Activated naive CD4-positive, alpha-beta T cell treated with Interleukin-2 at 50 U/mL for 16 hours (primary cell): ENCODE measurements around the gene CHRNA7.

Experiments used
- DNase-seq: peaks from one replicate; pipeline ENCODE4 v3.0.0-alpha.2; 2020

Gene CHRNA7

DNA sequence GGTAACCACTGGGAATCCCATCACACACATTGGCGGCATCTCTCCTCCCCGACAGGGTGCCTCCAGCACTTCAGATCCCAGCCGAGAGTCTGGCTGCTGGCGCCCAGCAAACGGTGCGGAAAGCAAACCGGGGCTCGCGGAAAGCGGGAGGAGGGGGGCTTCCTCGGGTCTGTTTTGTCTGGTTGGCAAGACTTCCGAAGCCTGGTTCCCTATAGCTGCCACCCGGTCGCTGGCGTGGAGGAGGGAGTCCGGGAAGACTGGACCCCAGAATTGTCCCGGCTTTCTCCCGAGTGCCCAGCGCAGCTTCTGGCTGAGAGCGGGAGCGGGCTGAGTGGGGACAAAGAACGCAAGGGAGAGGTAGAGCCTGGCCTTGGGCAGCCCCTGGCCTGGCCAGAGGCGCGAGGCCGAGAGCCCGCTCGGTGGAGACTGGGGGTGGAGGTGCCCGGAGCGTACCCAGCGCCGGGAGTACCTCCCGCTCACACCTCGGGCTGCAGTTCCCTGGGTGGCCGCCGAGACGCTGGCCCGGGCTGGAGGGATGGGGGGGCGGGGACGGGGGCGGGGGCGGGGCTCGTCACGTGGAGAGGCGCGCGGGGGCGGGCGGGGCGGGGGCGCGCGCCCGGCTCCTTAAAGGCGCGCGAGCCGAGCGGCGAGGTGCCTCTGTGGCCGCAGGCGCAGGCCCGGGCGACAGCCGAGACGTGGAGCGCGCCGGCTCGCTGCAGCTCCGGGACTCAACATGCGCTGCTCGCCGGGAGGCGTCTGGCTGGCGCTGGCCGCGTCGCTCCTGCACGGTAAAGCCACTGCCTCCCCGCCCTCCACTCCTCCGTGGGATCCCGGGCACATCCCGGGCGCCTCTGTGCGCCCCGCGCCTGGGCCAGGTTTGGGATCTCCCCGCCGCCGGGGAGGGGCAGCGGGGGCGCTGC lies at the start of gene CHRNA7:
CHRNA7 (plus strand) TSS at position 654 of the 920 bp plus-strand sequence; CDS start at position 734, 80 bp downstream.
- DNase-seq: no peak

DNA sequence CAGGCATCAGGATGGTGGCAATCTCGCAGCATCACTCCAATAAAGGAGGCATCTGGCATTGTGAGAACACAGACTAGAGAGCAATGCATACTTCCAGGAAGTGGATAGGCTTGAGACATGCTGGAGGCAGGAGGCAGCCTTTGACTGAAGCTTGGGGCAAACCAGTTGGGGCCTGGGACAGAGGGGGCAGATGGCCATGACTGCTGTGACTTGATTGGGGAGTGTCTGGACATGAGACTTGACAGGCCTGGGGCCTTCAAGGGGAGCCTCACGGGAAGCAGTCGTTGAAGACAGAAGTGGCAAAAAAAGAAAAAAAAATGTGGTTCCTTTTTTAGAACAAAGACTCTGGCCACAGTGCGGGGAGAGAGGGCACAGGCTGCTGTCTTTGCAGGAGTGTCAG lies 44.7 kb upstream of the CHRNA7 start:
- no peak for DNase-seq

DNA sequence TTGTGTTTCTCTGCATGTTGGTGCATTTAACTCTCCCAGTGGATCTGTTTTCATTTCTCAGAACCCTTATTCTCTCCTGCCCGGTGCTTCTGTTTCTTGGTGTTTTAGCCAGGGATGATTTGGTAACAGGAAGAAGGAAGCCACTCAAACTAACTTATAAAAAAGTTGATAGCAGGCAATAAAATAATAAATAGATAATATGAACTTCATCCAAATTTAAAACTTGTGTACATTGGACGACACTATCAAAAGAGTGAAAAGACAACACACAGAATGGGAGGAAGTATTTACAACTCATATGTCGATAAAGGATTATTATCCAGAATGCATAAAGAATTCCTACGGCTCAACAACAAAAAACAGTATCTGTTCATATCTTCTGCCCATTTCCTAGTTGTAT lies 37.3 kb upstream of the CHRNA7 start:
- no peak for DNase-seq

DNA sequence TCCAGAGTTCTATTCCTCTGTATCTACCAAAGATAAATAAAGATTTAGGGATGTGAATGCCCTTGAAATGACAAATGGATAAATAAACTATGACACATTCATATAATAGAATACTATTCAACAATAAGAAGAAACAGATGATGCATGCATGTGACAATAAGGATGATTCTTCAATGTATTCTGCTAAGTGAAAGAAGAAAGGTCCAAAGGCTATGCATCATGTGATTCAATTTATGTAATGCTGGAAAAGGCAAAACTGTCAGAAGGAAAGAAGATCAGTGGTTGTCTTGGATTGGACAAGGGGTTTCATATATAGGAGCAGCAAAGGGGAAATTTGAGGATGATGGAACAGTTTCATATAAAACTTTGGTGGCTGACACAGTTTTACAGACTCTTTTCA lies 32.6 kb upstream of the CHRNA7 start:
- DNase-seq: no peak

DNA sequence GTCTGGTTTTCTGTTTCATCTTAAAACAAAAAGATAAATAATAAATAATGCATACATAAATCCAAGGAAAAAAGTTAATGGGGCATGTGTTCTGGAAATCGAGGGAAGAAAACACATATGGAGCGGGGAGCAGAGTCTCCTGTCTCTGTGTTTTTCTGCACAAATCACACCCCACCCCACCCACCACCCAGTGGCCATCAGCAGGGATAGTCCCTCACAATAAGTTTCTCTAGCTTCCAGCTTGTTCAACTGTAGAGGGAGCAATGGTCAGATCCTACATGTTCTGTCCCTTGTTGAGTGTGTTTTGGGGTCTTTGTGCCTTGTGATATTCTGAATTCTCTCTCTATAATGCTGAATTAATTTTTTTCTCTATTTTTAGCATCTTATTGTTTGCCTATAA lies 26.8 kb upstream of the CHRNA7 start:
- no peak for DNase-seq

DNA sequence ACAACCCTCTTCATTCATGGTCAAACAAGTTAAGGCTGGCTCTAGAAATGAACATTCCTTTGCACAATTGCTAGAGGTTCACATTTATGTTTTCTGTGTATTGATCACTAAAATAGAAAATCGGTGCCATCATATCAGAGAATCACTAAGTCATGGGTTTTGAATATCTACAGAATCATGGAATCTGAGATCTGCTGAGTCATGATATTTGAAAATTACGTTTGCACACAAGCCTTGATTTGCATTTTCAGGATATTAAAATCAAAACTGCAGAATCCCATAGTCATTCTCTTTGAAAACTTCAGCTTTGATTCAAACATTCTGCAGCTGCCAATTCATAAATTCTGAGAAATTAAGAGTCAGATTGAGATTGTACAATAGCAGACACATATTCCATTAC lies 26.1 kb upstream of the CHRNA7 start:
- DNase-seq: no peak

DNA sequence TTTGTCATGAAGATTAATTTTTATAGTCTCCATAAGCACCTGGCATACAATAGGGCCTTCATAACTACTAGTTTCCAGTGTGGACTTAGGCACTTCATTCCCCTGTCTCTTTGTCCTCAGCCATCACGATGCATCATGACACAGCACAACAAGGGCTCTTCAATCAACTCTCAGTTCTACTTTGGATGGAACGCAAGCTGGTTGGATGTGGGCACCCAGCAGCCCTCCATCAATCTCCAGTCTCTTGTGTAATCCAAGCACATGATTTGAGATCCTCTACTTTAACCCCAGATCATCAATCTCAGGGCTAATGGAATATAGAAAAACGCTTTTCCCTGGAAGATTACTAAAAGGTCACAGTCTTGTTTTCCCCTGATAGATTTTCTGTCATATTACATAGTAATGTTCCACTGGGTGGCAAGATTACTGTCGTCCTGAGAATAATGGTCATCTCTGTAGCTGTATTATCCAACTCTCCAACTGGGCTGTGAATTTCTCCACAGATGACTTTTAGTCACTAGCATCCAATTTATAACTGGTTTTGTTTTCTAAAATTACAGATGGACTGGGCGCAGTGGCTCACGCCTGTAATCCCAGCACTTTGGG lies 22.9 kb upstream of the CHRNA7 start:
- DNase-seq: no peak

DNA sequence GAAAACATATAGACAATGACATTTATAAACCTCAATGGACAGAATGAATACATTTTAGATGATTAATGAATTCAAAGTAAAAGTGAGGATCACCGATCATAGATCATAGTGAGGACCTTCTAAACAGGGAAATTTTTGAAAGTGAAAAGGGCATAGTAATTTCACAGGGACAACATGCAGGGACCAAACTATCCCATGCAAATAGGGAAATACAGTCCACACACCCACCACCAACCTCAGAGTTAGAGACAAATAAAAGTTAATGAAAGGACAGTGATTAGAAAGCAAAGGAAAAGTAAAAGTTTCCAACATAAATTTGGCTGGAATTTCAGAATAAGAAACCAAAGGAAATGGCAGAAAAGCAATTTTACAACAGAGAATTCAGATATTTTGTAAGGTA lies 15.4 kb upstream of the CHRNA7 start:
- no peak for DNase-seq

DNA sequence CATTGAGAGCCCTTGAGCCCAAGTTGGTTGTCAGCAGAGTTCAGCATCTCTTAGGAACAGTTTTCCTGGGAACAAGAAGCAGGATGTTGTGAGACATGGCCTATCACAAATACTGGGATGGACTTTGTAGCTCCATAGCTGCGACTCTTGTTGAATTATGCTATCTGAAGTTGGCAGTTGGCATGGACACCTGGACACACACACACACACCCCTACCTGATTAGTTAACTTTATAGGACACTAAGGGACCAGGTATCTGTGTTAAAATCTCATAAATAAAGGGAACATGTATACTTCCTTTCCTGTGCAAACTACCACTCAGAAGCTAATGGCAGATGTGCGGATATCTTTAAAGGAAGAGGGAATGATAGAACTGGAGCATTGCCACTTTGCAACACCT lies 10.2 kb upstream of the CHRNA7 start:
- no peak for DNase-seq

DNA sequence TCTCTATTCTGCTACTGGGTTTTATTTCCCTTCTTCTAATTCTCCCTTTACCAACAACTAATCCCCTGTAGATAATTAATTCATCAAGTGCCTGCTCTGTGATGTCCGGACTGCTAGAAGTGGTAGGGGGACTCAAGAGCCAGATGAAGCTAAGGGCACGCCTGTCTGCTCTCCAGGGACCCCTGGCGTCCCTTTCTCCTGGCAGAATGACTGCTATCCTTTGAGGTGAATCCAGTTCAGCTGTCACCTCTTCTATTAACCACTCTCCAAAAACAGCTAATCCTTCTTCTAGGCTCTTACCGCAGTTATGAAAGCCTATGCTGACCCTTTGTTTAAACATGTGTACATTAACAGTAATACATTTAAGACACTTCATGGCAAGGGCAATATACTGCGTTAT lies 1.4 kb upstream of the CHRNA7 start:
- no peak for DNase-seq

DNA sequence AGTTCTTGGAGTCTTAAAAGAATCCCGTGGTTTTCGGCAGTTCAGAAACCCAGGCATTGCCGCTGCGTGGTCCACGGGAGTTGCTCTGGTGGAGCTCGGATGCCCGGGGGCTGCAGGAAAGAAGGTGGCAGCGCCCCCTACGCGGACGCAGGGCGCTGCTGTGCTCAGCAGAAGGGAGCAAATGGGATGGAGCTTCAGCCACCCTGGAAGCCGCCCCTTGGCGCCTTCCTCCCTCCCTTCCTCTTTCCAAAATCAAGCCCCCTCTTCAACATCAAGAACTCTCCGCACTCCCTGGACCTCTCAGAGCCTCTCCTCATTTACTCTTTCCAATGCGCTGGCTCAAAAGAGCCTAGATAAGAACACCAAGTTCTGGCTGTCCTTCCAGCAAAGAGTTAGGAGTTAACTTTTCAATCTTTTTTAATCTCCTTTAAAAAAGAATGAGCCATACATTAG lies 880 bp upstream of the CHRNA7 start:
- DNase-seq: no peak

DNA sequence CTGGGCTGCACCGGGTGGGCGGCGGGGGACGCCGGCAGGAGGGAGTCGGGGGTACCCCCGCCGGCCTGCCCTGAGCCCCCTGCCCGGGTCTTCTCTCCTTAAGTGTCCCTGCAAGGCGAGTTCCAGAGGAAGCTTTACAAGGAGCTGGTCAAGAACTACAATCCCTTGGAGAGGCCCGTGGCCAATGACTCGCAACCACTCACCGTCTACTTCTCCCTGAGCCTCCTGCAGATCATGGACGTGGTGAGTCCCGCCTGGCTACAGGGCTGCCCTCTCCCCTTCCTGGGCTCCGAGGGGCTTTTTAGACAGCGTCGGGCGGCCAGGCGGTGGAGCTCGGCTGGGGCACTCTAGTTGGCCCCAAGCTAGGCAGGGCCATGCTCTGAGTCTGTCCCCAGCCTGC lies 480 bp downstream of the CHRNA7 start:
- DNase-seq: no peak

DNA sequence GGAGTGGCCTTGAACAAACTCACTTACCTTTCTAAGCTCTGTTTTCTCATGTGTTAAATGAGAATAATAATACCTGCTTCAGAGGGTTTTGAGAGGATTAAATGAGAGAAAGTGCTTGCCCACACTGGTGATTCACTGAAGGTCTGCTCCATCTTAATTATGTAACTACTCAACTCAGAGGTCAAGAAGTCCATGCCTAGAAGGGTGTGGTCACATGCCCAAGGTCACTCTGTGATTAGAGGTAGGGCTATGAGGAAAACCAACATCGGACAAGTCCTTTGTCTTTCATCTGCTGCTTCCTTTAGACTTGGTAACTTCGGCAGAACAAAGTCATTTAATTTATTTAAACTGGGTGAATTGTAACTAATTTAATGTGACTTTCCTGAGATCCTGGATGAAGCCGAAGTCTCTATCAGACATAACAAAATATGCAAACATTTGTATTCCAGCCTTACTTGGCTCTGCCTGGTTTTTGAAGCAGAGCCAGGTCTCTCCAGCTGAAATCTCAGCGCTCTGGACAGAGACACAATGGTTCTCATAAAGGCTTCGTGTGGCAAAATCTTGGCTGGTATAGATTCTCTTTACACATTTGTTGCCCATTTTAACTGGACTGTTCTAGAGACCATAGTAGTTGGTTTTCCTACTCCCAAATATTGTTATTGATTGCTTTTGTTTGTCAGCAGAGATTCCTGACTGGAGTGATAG lies 3.0 kb downstream of the CHRNA7 start:
- no peak for DNase-seq

DNA sequence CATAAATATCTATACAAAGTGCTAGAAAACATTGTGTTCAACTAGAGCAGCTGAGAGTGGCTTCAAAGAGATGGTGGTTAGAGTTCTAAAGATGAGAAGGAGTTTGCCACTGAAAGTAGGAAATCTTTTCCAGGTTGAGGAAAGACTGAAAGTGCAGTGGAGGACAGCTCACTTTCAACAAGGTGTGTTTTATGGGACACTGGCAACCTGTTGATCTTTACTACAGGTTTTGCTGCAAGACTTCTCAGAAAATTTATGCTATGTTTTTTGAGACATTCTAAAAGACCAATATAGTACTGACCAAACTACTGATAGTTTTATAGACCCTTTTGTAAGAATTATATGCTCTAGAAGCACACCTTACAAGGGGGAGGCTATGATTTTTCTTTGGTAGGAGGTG lies 3.8 kb downstream of the CHRNA7 start:
- no peak for DNase-seq

DNA sequence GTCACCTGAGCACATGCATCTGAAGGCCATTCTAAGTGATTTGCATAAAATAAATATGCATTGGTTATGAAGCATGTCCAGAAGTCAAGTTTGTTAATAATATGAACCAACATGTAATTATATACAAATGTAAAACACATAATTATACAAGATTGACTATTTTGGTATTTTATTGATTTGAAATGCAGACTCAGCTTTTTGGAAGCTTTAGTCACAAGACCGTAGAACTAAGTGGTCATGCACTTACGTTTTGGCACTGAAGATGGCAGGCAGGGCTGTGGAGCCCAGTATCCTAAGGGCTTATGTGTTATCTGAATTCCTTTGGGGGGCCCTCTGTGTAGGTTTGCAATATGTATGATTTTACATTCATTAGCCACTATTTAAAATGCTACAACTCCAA lies 5.0 kb downstream of the CHRNA7 start:
- DNase-seq: no peak

DNA sequence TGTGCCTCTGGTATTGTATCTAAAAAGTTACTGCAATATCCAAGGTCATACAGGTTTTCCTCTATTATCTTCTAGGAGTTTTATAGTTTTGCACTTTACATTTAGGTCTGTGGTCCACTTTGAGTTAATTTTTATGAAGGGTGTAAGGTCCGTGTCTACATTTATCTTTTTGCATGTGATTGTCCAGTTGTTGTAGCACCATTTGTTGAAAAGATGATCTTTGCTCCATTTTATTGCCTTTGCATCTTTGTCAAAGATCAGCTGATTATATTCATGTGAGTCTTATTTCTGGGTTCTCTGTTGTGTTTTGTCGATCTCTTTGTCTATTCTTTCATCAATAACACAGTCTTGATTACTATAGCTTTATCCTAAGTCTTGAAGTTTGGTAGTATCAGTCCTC lies 6.7 kb downstream of the CHRNA7 start:
- no peak for DNase-seq

DNA sequence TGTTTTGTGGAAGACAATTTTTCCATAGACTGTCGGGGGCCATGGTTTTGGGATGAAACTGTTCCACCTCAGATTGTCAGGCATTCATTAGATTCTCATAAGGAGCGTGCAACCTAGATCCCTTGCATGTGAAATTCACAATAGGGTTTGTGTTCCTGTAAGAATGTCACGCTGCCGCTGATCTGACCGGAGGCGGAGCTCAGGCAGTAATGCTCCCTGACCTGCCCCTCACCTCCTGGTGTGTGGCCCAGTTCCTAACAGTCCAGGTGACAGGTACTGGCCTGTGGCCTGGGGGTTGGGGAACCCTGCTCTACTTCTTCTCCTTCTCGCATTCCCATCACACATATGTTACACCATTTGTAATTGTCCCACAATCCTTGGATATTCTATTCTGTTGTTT lies 11.0 kb downstream of the CHRNA7 start:
- DNase-seq: no peak

DNA sequence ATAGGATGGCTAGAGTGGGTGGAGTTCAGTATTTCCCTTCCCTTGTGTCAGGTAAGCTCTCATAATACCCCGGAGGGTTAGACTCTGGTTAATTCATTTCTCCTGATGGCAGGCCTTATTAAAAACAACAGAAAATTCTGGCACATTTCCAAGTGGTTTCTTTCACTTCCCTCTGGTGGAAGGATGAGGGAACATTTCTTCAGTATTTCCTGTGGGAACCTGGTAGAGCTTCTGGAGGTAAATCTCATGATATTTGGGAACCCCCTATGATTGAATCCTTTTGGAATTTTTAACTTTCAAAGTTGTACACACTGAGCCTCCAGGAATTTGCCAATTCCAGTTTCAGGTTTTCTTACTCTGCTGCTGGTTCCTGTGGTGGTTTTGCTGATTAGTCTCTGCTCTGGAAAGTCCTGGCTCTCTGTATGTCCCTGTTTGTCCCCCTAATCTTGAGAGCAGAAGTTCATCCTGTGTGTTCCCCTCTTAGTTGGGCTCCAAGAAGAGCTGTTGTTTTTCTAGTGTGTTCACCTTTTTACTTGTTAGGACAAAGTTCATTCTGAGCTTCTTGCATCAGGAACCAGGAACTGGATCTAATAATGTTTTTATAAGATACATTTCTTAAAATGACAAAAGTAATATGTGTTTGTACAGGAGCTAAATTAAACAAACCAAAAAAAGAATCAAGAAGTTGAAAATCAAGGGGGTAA lies 12.1 kb downstream of the CHRNA7 start:
- DNase-seq: no peak

DNA sequence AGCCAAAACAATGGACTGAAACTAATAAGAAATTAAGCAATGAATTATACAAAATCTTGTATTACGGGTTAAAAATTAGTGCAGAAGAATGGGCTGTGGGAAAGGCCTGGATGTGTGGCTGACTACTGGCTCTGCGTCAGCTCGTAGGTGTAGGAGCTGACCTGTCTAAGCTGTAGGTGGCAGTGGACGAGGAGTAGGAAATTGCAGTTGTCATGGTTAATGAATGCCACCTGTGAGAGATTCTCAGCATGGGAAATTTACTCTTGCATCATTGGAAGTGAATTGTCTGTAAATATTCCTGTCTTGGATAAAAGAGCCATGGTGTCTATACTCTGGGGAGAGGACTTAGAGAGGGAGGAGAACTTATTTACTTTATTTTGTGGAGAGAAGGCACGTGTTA lies 23.4 kb downstream of the CHRNA7 start:
- DNase-seq: no peak

DNA sequence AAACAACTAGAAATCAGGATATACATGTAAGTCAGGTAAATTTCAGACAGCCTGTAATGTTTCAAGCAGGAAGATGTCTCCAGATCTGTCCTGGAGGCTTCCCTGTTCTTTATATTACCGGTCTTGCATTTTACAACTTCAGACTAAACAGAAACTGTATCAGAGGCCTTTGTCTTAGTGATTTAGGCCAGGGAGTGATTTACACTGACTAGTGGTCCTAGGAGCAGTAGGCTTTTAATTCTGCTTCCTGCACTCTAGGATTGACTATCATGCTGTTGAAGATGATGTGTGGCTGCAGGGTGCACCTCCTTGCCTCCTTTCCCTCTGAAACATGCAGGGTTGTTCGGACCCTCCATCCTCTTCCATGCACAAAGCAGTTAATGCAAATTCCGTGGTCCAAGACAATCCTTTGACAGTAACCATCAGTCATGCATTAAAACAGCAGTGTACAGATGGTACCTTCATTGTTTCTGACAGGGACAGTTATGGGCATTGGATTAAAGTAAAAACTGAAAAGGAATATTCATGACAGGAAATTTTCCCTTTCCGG lies 27.6 kb downstream of the CHRNA7 start:
- no peak for DNase-seq

DNA sequence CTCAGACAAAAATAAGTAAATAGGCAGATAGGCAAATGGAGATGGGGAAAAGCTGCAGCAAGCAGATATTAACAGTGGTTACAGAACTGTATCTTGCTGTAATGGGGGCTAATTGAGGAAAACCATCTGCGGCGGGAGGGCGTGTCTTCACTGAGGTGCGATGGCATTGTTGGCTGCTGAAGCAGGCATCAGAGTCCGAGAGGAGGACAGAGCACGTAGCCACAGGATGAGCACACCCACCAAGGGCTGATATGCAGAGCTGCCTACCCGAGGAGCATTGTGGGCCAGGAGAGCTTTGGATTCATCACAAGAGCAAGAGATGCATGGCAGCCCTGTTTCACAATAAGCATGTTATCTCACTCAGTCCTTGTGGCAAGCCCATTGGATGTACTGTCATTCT lies 30.4 kb downstream of the CHRNA7 start:
- DNase-seq: no peak

DNA sequence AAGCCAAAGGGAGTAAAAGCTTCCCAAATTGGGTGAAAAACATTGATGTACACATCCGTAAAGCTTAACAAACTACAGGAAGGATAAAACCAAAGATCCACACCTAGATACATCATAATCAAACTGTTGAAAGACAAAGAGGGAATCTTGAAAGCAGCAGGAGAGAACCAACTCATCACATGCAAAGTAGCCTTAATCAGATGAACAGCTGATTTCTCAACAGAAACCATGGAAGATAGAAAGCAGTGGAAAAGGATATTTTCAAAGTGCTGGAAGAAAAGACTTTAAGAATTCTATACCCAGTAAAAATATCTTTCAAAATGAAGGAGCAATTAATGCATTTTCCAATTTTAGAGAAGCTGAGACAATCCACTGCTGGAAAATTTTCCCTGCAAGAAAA lies 36.8 kb downstream of the CHRNA7 start:
- DNase-seq: no peak

DNA sequence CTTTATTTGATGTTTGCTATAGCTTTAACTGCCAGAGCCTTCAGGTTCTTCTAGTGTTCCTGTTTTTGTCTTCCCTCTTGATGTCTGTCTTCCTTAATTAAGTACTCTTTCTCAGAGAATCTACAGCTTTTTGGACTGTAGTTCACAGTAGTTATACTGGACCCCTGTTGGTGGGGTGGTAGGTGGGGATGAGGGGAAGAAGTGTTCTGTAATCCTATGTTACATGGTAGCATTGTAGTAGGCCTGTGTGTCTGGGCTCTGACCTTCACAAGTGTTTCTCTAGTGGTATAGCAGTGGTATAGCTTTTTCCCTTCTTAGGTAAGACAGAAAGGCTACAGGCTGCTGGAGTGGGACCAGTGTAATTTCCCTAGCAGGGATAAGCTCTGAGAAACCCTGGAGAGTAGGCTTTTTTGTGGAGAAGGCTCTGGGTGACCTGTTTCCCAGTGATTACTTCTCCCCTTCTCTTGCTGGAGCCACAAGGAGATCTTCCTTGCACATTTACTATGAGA lies 59.6 kb downstream of the CHRNA7 start:
- DNase-seq: no peak
